GM19463 (cell line): ENCODE results near the gene ATP12A.

Experiments used
- ATAC-seq: cut with Tn5 transposase; IDR thresholded peaks from one replicate; pipeline ENCODE4 v1.9.1; 2021; ENCODE audit warnings: mild to moderate bottlenecking, moderate library complexity; ENCODE audit not compliant: unreplicated experiment

ATP12A gene

GRCh38 chr13:24662195-24663088 lies 17.8 kb upstream of the ATP12A start:
- ATAC-seq, result no peak

- no peak for ATAC-seq
Observed at GRCh38 chr13:24663089-24663395, 17.2 kb upstream of the ATP12A start.

GRCh38 chr13:24663586-24663985 lies 16.6 kb upstream of the ATP12A start:
- no peak for ATAC-seq

GRCh38 chr13:24664726-24665409 lies 15.3 kb upstream of the ATP12A start:
- ATAC-seq, result no peak

- no peak for ATAC-seq
Observed at GRCh38 chr13:24668511-24668910, 11.7 kb upstream of the ATP12A start.

- ATAC-seq, result no peak
Observed at GRCh38 chr13:24668955-24669582, 11.1 kb upstream of the ATP12A start.

- ATAC-seq, result no peak
Observed at GRCh38 chr13:24670174-24670573, 10.0 kb upstream of the ATP12A start.

- ATAC-seq, result no peak
Observed at GRCh38 chr13:24670961-24671381, 9.2 kb upstream of the ATP12A start.

GRCh38 chr13:24671386-24672113 lies 8.7 kb upstream of the ATP12A start:
- no peak for ATAC-seq

- ATAC-seq, result no peak
Observed at GRCh38 chr13:24672141-24673132, 7.8 kb upstream of the ATP12A start.

GRCh38 chr13:24675806-24676570 lies 4.2 kb upstream of the ATP12A start:
- no peak for ATAC-seq

GRCh38 chr13:24678151-24678550 lies 2.1 kb upstream of the ATP12A start:
- no peak for ATAC-seq

- no peak for ATAC-seq
Observed at GRCh38 chr13:24679686-24680085, 522 bp upstream of the ATP12A start.

GRCh38 chr13:24680921-24681604 lies 855 bp downstream of the ATP12A start:
- no peak for ATAC-seq

- no peak for ATAC-seq
Observed at GRCh38 chr13:24681930-24682329, 1.7 kb downstream of the ATP12A start.

GRCh38 chr13:24682353-24682752 lies 2.1 kb downstream of the ATP12A start:
- no peak for ATAC-seq

GRCh38 chr13:24683351-24683750 lies 3.1 kb downstream of the ATP12A start:
- ATAC-seq, result no peak

GRCh38 chr13:24683838-24684599 lies 3.8 kb downstream of the ATP12A start:
- ATAC-seq, result peak; percentile 55
